Measurements from ENCODE around the gene TMEM154.

TMEM154 gene

GRCh38 chr4:152667781-152668180, 12.0 kb downstream of the TMEM154 start (continued):
- TF ChIP-seq PRDM4 (tag by site-specific recombination; IDR thresholded peaks at IDR 0.05), result no peak

- TF ChIP-seq ZNF112 (tag by site-specific recombination; IDR thresholded peaks at IDR 0.05) (no peak), KLF7 (tag by site-specific recombination; IDR thresholded peaks at IDR 0.05; ENCODE audit: borderline replicate concordance) (no peak), FEZF1 (tag by site-specific recombination; IDR thresholded peaks at IDR 0.05) (no peak), ZNF114 (tag by site-specific recombination; IDR thresholded peaks at IDR 0.05) (no peak), ZNF433 (tag by site-specific recombination; IDR thresholded peaks at IDR 0.05; ENCODE audit: low read depth) (no peak)
- Histone ChIP-seq H3K4me1 (ENCODE audit: control insufficient read depth, insufficient read depth, low read length) (no peaks in the 10 kb centered on the region), H3K27ac (ENCODE audit: extremely low read depth, low read depth, low read length) (no peak overlapping the region), H3K4me3 (ENCODE audit: low read depth, low read length) (no peak overlapping the region), H3K36me3 (ENCODE audit: control insufficient read depth in 2 of 2, insufficient read depth in 1 of 2, low read length in 2 of 2) (no peaks in the 10 kb centered on the region), H3K9me3 (ENCODE audit: control insufficient read depth, insufficient read depth, low read depth, low read length) (no peaks in the 10 kb centered on the region)
- CTCF ChIA-PET, result interaction anchor here (0.6 kb wide), 1 partner anchor 151 kb away, joined by 3 read pairs; no protein-coding TSS in a partner anchor
- POLR2A ChIA-PET, result no interaction called here
These were observed 12.9 kb downstream of the TMEM154 start for GRCh38 chr4:152666946-152667345.

- Histone ChIP-seq H3K36me3 (ENCODE audit: control insufficient read depth in 2 of 2, insufficient read depth in 1 of 2, low read length in 2 of 2) (no peaks in the 10 kb centered on the region), H3K4me3 (ENCODE audit: low read depth, low read length) (no peak overlapping the region), H3K4me1 (ENCODE audit: control insufficient read depth, insufficient read depth, low read length) (no peaks in the 10 kb centered on the region), H3K27ac (ENCODE audit: extremely low read depth, low read depth, low read length) (no peak overlapping the region), H3K9me3 (ENCODE audit: control insufficient read depth, insufficient read depth, low read depth, low read length) (no peaks in the 10 kb centered on the region)
- ChIA-PET CTCF (interaction anchor here (0.6 kb wide), 1 partner anchor 93 kb away, joined by 3 read pairs; no protein-coding TSS in a partner anchor), POLR2A (no interaction called here)
- no peak for TF ChIP-seq BCL11A (tag by site-specific recombination; IDR thresholded peaks at IDR 0.05; ENCODE audit: low read depth)
- TF ChIP-seq ZNF221 (tag by site-specific recombination; IDR thresholded peaks at IDR 0.05; ENCODE audit: borderline replicate concordance), result no peak
- TF ChIP-seq ZNF621 (tag by site-specific recombination; IDR thresholded peaks at IDR 0.05), result no peak
- TF ChIP-seq ZFP69B (tag by site-specific recombination; IDR thresholded peaks at IDR 0.05), result no peak
- no peak for TF ChIP-seq ZNF555 (tag by site-specific recombination; conservative IDR thresholded peaks at IDR 0.05)
- TF ChIP-seq ZNF561 (tag by site-specific recombination; IDR thresholded peaks at IDR 0.05; ENCODE audit: borderline replicate concordance), result no peak
- no peak for TF ChIP-seq ZNF26 (tag by site-specific recombination; IDR thresholded peaks at IDR 0.05)
- no peak for TF ChIP-seq ZNF624 (tag by site-specific recombination; IDR thresholded peaks at IDR 0.05)
- no peak for TF ChIP-seq ZNF768 (tag by site-specific recombination; IDR thresholded peaks at IDR 0.05)
- TF ChIP-seq ZNF785 (tag by site-specific recombination; IDR thresholded peaks at IDR 0.05), result no peak
- no peak for TF ChIP-seq ZBTB44 (tag by site-specific recombination; IDR thresholded peaks at IDR 0.05)
- no peak for TF ChIP-seq KLF1 (tag by site-specific recombination; IDR thresholded peaks at IDR 0.05)
- no peak for TF ChIP-seq HOXC10 (CRISPR knock-in tag; IDR thresholded peaks at IDR 0.05)
- no peak for TF ChIP-seq ZBTB6 (tag by site-specific recombination; IDR thresholded peaks at IDR 0.05)
- no peak for TF ChIP-seq ZSCAN30 (tag by site-specific recombination; IDR thresholded peaks at IDR 0.05)
These were observed 14.0 kb downstream of the TMEM154 start for GRCh38 chr4:152665691-152666395.
